ENCODE measurements around the gene TECR. TPM values are rescaled to one million over a fixed set of nuclear protein-coding genes. Genes with fewer than 3 reads are reported as not detected.

Gene TECR
- total and polyA plus RNA-seq, 9 of the 15 experiments (the other 6 are each of a cell fraction or from before 2014, with no cell fraction given) = 29.3 to 211 (median 81.4) TPM

DNA sequence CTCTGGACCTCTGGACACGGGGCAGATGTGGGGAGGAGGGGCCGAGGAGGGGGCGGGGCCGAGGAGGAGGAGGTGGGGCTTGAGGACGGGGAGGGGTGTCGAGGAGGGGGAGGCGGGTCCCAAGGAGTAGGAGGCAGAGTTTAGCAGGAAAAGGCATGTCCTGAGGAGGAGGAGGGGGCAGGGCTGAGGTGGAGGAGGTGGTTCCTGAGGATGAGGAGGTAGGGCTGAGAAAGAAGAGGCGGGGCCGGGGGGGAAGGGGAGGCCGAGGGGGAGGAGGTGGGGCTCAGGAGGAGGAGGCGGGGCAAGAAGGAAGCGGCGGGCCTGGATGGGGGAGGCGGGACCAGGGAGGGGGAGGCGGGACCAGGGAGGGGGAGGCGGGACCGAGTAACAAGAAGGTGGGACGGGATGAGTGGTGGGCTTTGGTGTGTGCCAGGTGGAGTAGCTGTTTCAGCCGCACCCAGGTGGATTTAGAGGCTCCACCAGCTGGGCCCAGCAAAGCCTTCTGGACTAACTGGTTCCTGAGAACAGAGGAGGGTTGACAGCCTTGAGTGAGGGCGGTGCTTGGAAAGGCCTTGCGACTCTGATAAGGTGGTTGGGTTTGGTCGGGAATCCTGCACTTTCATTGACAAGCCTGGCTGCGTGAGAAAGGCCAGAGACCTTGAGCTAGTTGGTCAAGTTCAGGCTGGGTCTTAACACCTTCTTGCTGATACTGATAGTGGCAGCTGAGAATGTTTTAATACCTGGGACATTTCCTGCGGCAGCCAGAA, 7.7 kb downstream of the TECR start (continued):
- TF ChIP-seq, protein P1, sequence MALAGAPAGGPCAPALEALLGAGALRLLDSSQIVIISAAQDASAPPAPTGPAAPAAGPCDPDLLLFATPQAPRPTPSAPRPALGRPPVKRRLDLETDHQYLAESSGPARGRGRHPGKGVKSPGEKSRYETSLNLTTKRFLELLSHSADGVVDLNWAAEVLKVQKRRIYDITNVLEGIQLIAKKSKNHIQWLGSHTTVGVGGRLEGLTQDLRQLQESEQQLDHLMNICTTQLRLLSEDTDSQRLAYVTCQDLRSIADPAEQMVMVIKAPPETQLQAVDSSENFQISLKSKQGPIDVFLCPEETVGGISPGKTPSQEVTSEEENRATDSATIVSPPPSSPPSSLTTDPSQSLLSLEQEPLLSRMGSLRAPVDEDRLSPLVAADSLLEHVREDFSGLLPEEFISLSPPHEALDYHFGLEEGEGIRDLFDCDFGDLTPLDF (CRISPR knock-in tag; IDR thresholded peaks at IDR 0.05) = no peak
- TF ChIP-seq, protein P2, sequence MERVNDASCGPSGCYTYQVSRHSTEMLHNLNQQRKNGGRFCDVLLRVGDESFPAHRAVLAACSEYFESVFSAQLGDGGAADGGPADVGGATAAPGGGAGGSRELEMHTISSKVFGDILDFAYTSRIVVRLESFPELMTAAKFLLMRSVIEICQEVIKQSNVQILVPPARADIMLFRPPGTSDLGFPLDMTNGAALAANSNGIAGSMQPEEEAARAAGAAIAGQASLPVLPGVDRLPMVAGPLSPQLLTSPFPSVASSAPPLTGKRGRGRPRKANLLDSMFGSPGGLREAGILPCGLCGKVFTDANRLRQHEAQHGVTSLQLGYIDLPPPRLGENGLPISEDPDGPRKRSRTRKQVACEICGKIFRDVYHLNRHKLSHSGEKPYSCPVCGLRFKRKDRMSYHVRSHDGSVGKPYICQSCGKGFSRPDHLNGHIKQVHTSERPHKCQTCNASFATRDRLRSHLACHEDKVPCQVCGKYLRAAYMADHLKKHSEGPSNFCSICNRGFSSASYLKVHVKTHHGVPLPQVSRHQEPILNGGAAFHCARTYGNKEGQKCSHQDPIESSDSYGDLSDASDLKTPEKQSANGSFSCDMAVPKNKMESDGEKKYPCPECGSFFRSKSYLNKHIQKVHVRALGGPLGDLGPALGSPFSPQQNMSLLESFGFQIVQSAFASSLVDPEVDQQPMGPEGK (CRISPR knock-in tag; IDR thresholded peaks at IDR 0.05; ENCODE audit: borderline replicate concordance) = no peak
- TF ChIP-seq STAT5A (IDR thresholded peaks at IDR 0.05; ENCODE audit: borderline replicate concordance, low read length) = peak; percentile 61
- TF ChIP-seq NCOA4 (IDR thresholded peaks at IDR 0.05; ENCODE audit: partially characterized antibody) = no peak
- TF ChIP-seq ASH1L (IDR thresholded peaks at IDR 0.05; ENCODE audit: borderline replicate concordance, low read depth, partially characterized antibody) = no peak
- TF ChIP-seq PTBP1 (IDR thresholded peaks at IDR 0.05; ENCODE audit: low read depth, low read length) = 0 out of 2 replicates have a peak, but pooled peaks have one; percentile 39
- TF ChIP-seq CXXC5 (CRISPR knock-in tag; IDR thresholded peaks at IDR 0.05) = peak; percentile 62
- TF ChIP-seq ZNF217 (CRISPR knock-in tag; IDR thresholded peaks at IDR 0.05) = no peak
- TF ChIP-seq, protein P3, sequence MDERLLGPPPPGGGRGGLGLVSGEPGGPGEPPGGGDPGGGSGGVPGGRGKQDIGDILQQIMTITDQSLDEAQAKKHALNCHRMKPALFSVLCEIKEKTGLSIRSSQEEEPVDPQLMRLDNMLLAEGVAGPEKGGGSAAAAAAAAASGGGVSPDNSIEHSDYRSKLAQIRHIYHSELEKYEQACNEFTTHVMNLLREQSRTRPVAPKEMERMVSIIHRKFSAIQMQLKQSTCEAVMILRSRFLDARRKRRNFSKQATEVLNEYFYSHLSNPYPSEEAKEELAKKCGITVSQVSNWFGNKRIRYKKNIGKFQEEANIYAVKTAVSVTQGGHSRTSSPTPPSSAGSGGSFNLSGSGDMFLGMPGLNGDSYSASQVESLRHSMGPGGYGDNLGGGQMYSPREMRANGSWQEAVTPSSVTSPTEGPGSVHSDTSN (CRISPR knock-in tag; IDR thresholded peaks at IDR 0.05; ENCODE audit: low read depth) = no peak
- TF ChIP-seq, protein P3 (tag; conservative IDR thresholded peaks at IDR 0.05; ENCODE audit: low read depth) = peak; percentile 59
- no peak for TF ChIP-seq ZNF436 (CRISPR knock-in tag; IDR thresholded peaks at IDR 0.05)
- TF ChIP-seq, protein P4, sequence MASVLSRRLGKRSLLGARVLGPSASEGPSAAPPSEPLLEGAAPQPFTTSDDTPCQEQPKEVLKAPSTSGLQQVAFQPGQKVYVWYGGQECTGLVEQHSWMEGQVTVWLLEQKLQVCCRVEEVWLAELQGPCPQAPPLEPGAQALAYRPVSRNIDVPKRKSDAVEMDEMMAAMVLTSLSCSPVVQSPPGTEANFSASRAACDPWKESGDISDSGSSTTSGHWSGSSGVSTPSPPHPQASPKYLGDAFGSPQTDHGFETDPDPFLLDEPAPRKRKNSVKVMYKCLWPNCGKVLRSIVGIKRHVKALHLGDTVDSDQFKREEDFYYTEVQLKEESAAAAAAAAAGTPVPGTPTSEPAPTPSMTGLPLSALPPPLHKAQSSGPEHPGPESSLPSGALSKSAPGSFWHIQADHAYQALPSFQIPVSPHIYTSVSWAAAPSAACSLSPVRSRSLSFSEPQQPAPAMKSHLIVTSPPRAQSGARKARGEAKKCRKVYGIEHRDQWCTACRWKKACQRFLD (CRISPR knock-in tag; IDR thresholded peaks at IDR 0.05) = 0 out of 2 replicates have a peak, but pooled peaks have one; percentile 43
- no peak for TF ChIP-seq C11orf30 (IDR thresholded peaks at IDR 0.05; ENCODE audit: low read depth)
- TF ChIP-seq ZNF324 (CRISPR knock-in tag; IDR thresholded peaks at IDR 0.05) = no peak
- TF ChIP-seq, protein P5, sequence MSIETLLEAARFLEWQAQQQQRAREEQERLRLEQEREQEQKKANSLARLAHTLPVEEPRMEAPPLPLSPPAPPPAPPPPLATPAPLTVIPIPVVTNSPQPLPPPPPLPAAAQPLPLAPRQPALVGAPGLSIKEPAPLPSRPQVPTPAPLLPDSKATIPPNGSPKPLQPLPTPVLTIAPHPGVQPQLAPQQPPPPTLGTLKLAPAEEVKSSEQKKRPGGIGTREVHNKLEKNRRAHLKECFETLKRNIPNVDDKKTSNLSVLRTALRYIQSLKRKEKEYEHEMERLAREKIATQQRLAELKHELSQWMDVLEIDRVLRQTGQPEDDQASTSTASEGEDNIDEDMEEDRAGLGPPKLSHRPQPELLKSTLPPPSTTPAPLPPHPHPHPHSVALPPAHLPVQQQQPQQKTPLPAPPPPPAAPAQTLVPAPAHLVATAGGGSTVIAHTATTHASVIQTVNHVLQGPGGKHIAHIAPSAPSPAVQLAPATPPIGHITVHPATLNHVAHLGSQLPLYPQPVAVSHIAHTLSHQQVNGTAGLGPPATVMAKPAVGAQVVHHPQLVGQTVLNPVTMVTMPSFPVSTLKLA (conservative IDR thresholded peaks at IDR 0.05) = peak in 1 of 2 experiments; percentile 60; a peak in 2 of 4 replicates
- TF ChIP-seq TEAD4 (IDR thresholded peaks at IDR 0.05; ENCODE audit: low read length) = peak; percentile 88
- no peak for TF ChIP-seq TEAD4 (CRISPR knock-in tag; IDR thresholded peaks at IDR 0.05; ENCODE audit: borderline replicate concordance)
- no peak for TF ChIP-seq ZNF282 (CRISPR knock-in tag; IDR thresholded peaks at IDR 0.05)
